ENCODE data around the gene SCFD1.
"Not testable (repeated sequence)": the region's sequence is repeated elsewhere in the genome, so short reads cannot be mapped to it uniquely, and the experiment has no call there.

SCFD1 gene

DNA sequence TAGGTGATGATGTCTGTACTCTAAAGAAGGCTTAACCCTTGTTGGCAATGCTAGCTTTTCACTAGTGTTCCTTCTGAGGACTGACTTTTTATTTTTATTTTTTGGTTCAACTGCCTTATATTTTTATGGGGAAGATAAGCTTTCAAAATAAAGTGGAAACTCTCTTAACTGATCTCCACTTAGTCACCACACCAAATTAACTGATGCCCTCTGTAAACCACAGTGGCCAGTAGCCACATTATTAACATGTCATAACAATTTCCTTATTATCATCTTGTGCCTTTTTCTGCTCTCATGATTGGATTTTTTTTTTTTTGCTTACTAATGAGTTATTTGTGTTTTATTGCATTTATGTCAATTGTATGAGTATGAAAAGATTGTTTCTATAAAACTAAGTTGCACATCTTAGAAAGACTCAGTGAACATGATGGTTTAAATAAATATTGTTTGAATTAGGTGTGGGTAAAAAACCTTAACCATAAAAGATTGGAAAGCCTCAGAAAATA, 56.9 kb downstream of the SCFD1 start:
- H3K27me3 Mint-ChIP-seq: no peaks in the 10 kb centered on the region
- H3K4me3 Mint-ChIP-seq: no peak overlapping the region
- H3K4me1 Mint-ChIP-seq (ENCODE audit: low read depth): peaks cover 2% of the 10 kb centered on the region
- DNase-seq: no peak
- peaks cover 89% of the 10 kb centered on the region for H3K36me3 Mint-ChIP-seq (ENCODE audit: low read depth)
- H3K27ac Mint-ChIP-seq: peak overlapping the region; percentile 28
- H3K9me3 Mint-ChIP-seq: peaks cover 3% of the 10 kb centered on the region

GRCh38 chr14:30680036-30680435, 57.9 kb downstream of the SCFD1 start:
- H3K9me3 Mint-ChIP-seq: peaks cover 3% of the 10 kb centered on the region
- peaks cover 87% of the 10 kb centered on the region for H3K36me3 Mint-ChIP-seq (ENCODE audit: low read depth)
- no peak overlapping the region for H3K27ac Mint-ChIP-seq
- peaks cover 2% of the 10 kb centered on the region for H3K4me1 Mint-ChIP-seq (ENCODE audit: low read depth)
- H3K27me3 Mint-ChIP-seq: no peaks in the 10 kb centered on the region
- DNase-seq: no peak
- H3K4me3 Mint-ChIP-seq: no peak overlapping the region

DNA sequence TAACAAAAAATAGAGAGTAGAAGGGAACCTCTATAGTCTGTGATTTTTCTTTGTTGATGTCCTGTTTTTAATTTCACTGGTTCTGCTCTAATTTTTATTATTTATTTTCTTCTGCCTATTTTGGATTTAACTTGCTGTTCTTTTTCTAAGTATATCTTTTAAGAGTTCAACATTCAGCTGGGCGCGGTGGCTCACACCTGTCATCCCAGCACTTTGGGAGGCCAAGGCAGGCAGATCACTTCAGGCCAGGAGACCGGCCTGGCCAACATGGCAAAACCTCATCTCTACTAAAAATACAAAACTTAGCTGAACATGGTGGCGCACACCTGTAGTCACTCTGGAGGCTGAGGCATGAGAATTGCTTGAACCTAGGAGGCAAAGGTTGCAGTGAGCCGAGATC, 58.7 kb downstream of the SCFD1 start:
- H3K4me1 Mint-ChIP-seq (ENCODE audit: low read depth); DNase-seq; H3K27ac Mint-ChIP-seq; H3K27me3 Mint-ChIP-seq; H3K4me3 Mint-ChIP-seq; H3K9me3 Mint-ChIP-seq: not testable (repeated sequence)
- peaks cover 79% of the 10 kb centered on the region for H3K36me3 Mint-ChIP-seq (ENCODE audit: low read depth)

GRCh38 chr14:30681752-30682355, 59.7 kb downstream of the SCFD1 start:
- no peaks in the 10 kb centered on the region for H3K27me3 Mint-ChIP-seq
- no peak overlapping the region for H3K4me3 Mint-ChIP-seq
- H3K36me3 Mint-ChIP-seq (ENCODE audit: low read depth): peaks cover 69% of the 10 kb centered on the region

DNA sequence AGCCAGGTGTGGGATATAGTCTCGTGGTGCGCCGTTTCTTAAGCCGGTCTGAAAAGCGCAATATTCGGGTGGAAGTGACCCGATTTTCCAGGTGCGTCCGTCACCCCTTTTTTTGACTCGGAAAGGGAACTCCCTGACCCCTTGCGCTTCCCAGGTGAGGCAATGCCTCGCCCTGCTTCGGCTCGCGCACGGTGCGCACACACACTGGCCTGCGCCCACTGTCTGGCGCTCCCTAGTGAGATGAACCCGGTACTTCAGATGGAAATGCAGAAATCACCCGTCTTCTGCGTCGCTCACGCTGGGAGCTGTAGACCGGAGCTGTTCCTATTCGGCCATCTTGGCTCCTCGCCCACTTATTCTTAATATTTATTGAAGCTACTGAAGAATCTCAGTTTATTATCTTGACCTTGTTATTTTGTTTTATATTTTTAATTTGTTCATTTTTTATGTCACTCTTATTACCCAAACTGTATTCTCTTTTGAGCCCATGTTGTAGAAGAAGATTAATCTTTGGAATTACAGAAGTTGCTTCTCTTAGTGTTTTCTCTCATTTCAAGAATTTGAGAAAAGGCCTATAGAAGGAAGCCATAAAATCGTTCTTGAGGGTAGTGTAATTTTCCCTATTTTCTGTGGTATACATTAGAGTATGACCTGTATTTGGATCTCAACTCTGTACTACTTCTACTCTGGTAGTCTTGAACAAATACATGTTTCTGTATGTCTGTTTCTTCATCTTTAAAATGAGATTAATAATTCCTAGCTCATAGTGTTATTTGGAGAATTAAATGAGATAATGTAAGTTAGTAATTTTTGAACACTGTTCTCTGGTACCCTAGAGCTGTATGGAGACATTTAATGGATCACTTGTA, 68.6 kb downstream of the SCFD1 start:
- peaks cover 32% of the 10 kb centered on the region for H3K36me3 Mint-ChIP-seq (ENCODE audit: low read depth)
- H3K27ac Mint-ChIP-seq; H3K4me3 Mint-ChIP-seq; H3K9me3 Mint-ChIP-seq; DNase-seq; H3K27me3 Mint-ChIP-seq; H3K4me1 Mint-ChIP-seq (ENCODE audit: low read depth): not testable (repeated sequence)

More at GRCh38 chr14:30681752-30682355, 59.7 kb downstream of the SCFD1 start:
- no peak for DNase-seq
- Mint-ChIP-seq H3K27ac (no peak overlapping the region), H3K9me3 (peaks cover 3% of the 10 kb centered on the region), H3K4me1 (ENCODE audit: low read depth) (peaks cover 2% of the 10 kb centered on the region)

DNA sequence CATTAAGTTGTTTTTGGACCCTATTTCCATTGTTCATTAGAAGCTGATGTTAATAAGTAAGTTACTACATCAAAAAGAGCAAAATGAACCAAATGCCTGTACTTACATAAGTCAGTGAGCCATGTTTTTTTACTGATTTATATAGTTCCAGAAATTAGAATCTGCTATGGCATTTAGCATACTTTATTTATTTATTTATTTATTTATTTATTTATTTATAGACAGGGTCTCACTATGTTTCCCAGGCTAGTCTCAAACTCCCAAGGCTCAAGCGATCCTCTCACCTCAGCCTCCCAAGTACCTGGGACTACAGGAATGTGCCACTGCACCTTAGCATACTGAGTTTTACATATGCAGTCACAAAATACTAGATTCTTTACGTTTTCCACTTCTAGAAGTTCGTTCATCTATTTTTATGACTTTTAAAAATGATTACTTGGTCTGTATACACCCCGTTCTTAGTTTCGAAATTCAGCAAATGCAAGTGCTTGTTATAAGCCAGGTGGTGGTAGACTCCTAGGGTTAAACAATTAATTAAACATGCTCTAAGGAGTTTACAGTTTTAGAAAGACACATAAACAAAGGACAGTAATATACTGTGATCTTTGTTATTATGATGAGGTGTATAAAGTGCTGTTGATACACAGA, 69.8 kb downstream of the SCFD1 start:
- Mint-ChIP-seq H3K4me1 (ENCODE audit: low read depth) (no peaks in the 10 kb centered on the region), H3K9me3 (no peaks in the 10 kb centered on the region), H3K4me3 (no peak overlapping the region), H3K27me3 (no peaks in the 10 kb centered on the region), H3K27ac (no peak overlapping the region), H3K36me3 (ENCODE audit: low read depth) (peaks cover 39% of the 10 kb centered on the region)
- DNase-seq: no peak

GRCh38 chr14:30692669-30693068, 70.5 kb downstream of the SCFD1 start:
- no peak for DNase-seq
- Mint-ChIP-seq H3K27me3 (no peaks in the 10 kb centered on the region), H3K27ac (no peak overlapping the region), H3K36me3 (ENCODE audit: low read depth) (peaks cover 46% of the 10 kb centered on the region), H3K4me3 (no peak overlapping the region), H3K4me1 (ENCODE audit: low read depth) (no peaks in the 10 kb centered on the region), H3K9me3 (no peaks in the 10 kb centered on the region)

DNA sequence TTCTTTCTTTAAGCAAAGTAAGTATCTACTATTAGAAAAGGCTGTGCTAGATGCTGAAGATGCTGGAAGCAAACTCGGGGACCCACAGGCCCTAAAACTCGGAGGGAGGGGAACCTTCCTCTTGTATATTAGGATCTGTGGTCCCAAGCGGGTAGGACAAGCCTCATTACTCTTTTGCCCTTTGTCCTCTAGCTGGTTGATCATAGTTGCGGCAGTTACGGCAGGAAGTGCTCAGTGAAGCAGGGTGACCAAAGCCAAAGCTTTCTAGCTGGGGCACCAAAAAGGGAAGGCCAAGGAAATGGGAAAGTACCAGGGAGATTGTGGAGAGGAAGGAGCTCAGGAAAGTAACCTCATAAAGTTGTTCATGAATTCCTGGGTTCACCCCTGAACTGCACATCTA, 76.3 kb downstream of the SCFD1 start:
- DNase-seq: no peak
- Mint-ChIP-seq H3K27me3 (no peaks in the 10 kb centered on the region), H3K9me3 (no peaks in the 10 kb centered on the region), H3K27ac (no peak overlapping the region), H3K36me3 (ENCODE audit: low read depth) (peaks cover 76% of the 10 kb centered on the region), H3K4me3 (no peak overlapping the region), H3K4me1 (ENCODE audit: low read depth) (no peaks in the 10 kb centered on the region)

DNA sequence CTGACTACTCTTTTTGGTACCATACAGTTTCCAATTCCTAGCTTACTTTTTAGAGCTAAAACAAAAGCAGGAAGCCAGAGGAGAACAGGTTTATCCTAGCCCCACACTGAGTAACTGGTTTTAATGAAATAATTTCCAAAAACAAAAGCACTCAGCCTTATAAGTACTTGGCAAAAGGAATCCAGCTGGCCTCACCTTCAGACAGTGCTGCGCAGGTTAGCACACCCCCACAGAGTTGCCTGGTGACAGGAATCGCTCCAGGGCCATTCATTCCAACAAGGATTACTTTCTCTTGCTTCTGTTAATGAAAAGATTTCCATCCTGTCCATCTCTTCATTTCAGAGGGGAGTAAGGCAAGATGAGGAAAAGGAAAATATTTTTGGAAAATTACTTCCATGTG, 84.6 kb downstream of the SCFD1 start:
- H3K9me3 Mint-ChIP-seq: no peaks in the 10 kb centered on the region
- no peaks in the 10 kb centered on the region for H3K4me1 Mint-ChIP-seq (ENCODE audit: low read depth)
- no peak overlapping the region for H3K4me3 Mint-ChIP-seq
- peaks cover 74% of the 10 kb centered on the region for H3K36me3 Mint-ChIP-seq (ENCODE audit: low read depth)
- no peak overlapping the region for H3K27ac Mint-ChIP-seq
- DNase-seq: no peak
- no peaks in the 10 kb centered on the region for H3K27me3 Mint-ChIP-seq

GRCh38 chr14:30708157-30708556, 86.0 kb downstream of the SCFD1 start:
- no peaks in the 10 kb centered on the region for H3K9me3 Mint-ChIP-seq
- no peak for DNase-seq
- H3K4me1 Mint-ChIP-seq (ENCODE audit: low read depth): no peaks in the 10 kb centered on the region
- no peaks in the 10 kb centered on the region for H3K27me3 Mint-ChIP-seq
- no peak overlapping the region for H3K27ac Mint-ChIP-seq
- H3K4me3 Mint-ChIP-seq: no peak overlapping the region
- H3K36me3 Mint-ChIP-seq (ENCODE audit: low read depth): peaks cover 66% of the 10 kb centered on the region

DNA sequence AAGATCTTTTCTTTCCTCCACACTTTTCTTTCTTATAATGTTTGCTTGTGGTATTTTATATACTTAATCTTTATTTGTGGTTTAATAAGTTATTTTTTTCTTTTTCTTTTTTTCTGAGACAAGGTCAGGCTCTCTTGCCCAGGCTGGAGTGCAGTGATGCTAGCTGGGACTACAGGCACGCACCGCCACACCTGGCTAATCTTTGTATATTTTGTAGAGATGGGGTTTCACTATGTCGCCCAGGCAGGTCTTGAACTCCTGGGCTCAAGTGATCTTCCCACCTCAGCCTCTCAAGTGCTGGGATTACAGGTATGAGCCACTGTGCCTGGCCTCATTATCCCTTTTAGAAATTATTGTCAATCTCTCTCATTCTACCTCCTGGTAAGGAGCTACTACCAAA, 87.1 kb downstream of the SCFD1 start:
- H3K36me3 Mint-ChIP-seq (ENCODE audit: low read depth): peaks cover 64% of the 10 kb centered on the region
- no peak overlapping the region for H3K4me3 Mint-ChIP-seq
- no peaks in the 10 kb centered on the region for H3K9me3 Mint-ChIP-seq
- DNase-seq: no peak
- H3K27me3 Mint-ChIP-seq: no peaks in the 10 kb centered on the region
- no peak overlapping the region for H3K27ac Mint-ChIP-seq
- H3K4me1 Mint-ChIP-seq (ENCODE audit: low read depth): no peaks in the 10 kb centered on the region

DNA sequence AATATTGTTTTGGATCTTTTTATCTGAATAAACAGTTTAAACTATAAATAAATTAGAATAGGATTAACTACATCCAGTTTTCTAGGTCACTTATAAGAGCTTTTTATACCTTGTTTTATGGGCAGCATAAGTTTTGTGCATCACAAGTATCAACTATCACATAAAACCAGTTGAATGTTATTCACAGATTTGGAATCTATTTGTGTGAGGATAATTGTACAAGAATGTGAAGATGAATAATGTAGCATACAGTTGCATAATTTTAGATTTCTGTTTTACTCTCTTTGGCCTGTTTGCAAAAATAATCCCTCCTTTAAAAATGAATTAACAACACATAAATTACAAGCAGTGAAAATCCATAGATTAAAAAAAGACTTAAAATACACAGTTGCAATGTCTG, 88.8 kb downstream of the SCFD1 start:
- Mint-ChIP-seq H3K9me3 (no peaks in the 10 kb centered on the region), H3K27me3 (no peaks in the 10 kb centered on the region), H3K27ac (no peak overlapping the region), H3K4me1 (ENCODE audit: low read depth) (no peaks in the 10 kb centered on the region), H3K36me3 (ENCODE audit: low read depth) (peaks cover 66% of the 10 kb centered on the region), H3K4me3 (no peak overlapping the region)
- no peak for DNase-seq

DNA sequence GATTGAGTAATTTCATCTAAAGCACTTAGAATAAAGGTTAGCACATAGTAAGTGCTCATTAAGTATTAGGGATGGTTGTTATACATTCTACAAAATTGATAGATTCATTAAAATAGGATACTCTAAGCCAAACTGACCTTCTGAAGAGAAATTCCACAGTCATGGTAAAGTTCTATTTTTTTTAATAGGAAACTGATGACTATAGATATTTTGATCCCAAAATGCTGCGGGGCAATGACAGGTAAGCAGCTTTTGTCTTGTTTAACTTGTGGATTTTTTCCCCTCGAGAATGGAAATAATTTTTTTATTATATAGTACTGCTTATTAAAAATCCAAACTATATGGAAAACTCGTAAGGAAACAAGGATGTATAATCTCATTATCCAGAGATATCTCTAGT, 97.0 kb downstream of the SCFD1 start:
- no peak overlapping the region for H3K27ac Mint-ChIP-seq
- H3K36me3 Mint-ChIP-seq (ENCODE audit: low read depth): peaks cover 79% of the 10 kb centered on the region
- no peak for DNase-seq
- no peaks in the 10 kb centered on the region for H3K27me3 Mint-ChIP-seq
- H3K4me1 Mint-ChIP-seq (ENCODE audit: low read depth): no peaks in the 10 kb centered on the region
- no peak overlapping the region for H3K4me3 Mint-ChIP-seq
- no peaks in the 10 kb centered on the region for H3K9me3 Mint-ChIP-seq

DNA sequence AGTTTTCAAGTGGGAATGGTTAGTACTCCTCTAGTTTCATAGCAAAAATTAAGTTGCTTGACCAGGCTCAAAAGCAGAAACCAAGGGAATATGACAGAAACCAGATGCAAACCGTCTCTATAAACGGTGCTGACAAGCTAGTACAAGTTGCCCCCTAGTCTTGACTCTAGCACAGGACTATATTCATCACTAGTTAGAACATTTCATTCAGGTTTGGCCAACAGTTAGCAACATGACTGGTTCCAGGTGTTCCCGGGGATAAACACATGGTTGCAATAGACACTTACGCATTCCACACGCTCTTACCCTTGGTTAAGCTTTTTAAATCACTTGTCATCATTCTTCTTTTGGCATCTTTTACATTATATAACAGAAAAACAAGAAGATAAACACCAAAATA, 103.6 kb downstream of the SCFD1 start:
- DNase-seq: no peak
- peaks cover 3% of the 10 kb centered on the region for H3K9me3 Mint-ChIP-seq
- peaks cover 4% of the 10 kb centered on the region for H3K4me1 Mint-ChIP-seq (ENCODE audit: low read depth)
- no peak overlapping the region for H3K27ac Mint-ChIP-seq
- H3K36me3 Mint-ChIP-seq (ENCODE audit: low read depth): peaks cover 93% of the 10 kb centered on the region
- no peaks in the 10 kb centered on the region for H3K27me3 Mint-ChIP-seq
- H3K4me3 Mint-ChIP-seq: no peak overlapping the region

GRCh38 chr14:30728471-30728870, 106.4 kb downstream of the SCFD1 start:
- H3K9me3 Mint-ChIP-seq: peaks cover 3% of the 10 kb centered on the region
- no peak overlapping the region for H3K27ac Mint-ChIP-seq
- H3K36me3 Mint-ChIP-seq (ENCODE audit: low read depth): peaks cover 93% of the 10 kb centered on the region
- H3K4me3 Mint-ChIP-seq: no peak overlapping the region
- H3K4me1 Mint-ChIP-seq (ENCODE audit: low read depth): peaks cover 4% of the 10 kb centered on the region
- H3K27me3 Mint-ChIP-seq: no peaks in the 10 kb centered on the region
- DNase-seq: no peak

Data from activated T-cell treated with anti-CD3 and anti-CD28 coated beads, Interleukin-2, amount 50 U/mL, for 24 hours (primary cell).